Measurements from ENCODE around the gene CHD5. TPM values are rescaled to one million over a fixed set of nuclear protein-coding genes. Genes with fewer than 3 reads are reported as not detected.
"Not testable (repeated sequence)": the region's sequence is repeated elsewhere in the genome, so short reads cannot be mapped to it uniquely, and the experiment has no call there.

CHD5 gene
- total RNA-seq, 1 donor = under 0.01 TPM

DNA sequence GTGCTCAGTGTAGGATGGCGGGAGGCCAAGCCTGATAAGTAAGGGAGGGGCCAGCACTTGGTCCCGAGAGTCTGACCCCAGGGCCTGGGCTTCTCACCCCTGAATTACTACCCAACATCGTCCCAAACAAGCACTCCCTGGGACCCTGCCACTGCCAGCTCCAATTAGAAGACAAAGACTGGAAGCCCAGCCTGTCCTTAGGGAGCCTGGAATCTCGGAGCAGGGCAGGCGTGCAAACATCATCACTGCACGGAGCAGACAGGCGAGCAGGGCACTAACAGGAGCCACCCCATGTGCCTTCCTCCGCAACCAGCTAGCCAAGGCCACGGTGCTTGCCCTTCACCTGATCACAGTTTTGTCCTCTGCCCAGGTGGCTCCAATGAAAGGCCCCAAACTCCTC, 111.2 kb downstream of the CHD5 start:
- Histone ChIP-seq H3K27me3 (ENCODE audit: insufficient read depth, low read length) (no peaks in the 10 kb centered on the region), H3K4me1 (ENCODE audit: insufficient read depth, low read length) (no peaks in the 10 kb centered on the region), H3K4me3 (ENCODE audit: low read length) (no peak overlapping the region), H3K9me3 (ENCODE audit: low read depth, low read length) (no peaks in the 10 kb centered on the region)

DNA sequence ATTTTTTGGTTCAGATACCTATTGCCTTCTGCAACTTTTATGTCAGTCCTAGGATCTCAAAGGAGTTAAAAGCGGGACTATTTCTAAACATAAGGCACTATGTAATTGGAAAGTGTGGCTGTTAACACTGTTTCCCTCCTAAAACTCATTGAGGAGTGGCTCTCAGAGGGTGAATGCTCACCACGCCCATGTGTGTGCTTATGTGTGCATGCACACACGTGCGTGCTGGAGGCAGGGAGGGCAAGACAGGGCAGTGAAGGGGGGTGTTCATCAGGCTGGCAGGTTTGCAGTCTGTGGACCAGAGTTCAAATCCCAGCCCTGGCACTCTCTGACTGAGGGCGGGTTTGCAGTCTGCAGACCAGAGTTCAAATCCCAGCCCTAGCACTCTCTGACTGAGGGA, 112.0 kb downstream of the CHD5 start:
- H3K4me1 ChIP-seq (ENCODE audit: insufficient read depth, low read length) = no peaks in the 10 kb centered on the region
- H3K9me3 ChIP-seq (ENCODE audit: low read depth, low read length) = no peaks in the 10 kb centered on the region
- no peaks in the 10 kb centered on the region for H3K27me3 ChIP-seq (ENCODE audit: insufficient read depth, low read length)
- H3K4me3 ChIP-seq (ENCODE audit: low read length) = no peak overlapping the region

DNA sequence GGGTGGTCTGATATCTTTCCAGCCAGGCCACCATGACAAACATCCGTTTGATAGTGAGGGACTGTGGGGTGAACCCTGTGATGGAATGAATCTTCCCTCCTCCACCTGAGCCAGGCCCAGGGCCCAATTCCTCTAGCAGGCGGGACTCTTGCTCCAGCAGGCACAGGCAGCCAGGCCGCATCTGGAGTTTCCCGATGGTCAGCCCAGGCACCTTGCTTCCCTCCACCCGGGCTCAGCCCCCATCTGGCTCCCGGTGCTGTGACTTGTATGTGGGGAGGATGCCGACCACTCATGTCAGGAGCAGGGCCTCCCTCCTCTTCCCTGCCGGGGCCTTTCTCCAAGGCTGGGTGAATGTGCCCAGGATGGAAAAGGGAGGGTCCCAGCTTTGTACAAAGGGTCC, 113.4 kb downstream of the CHD5 start:
- no peaks in the 10 kb centered on the region for H3K9me3 ChIP-seq (ENCODE audit: low read depth, low read length)
- H3K4me3 ChIP-seq (ENCODE audit: low read length) = no peak overlapping the region
- H3K4me1 ChIP-seq (ENCODE audit: insufficient read depth, low read length) = no peaks in the 10 kb centered on the region
- H3K27me3 ChIP-seq (ENCODE audit: insufficient read depth, low read length) = no peaks in the 10 kb centered on the region

DNA sequence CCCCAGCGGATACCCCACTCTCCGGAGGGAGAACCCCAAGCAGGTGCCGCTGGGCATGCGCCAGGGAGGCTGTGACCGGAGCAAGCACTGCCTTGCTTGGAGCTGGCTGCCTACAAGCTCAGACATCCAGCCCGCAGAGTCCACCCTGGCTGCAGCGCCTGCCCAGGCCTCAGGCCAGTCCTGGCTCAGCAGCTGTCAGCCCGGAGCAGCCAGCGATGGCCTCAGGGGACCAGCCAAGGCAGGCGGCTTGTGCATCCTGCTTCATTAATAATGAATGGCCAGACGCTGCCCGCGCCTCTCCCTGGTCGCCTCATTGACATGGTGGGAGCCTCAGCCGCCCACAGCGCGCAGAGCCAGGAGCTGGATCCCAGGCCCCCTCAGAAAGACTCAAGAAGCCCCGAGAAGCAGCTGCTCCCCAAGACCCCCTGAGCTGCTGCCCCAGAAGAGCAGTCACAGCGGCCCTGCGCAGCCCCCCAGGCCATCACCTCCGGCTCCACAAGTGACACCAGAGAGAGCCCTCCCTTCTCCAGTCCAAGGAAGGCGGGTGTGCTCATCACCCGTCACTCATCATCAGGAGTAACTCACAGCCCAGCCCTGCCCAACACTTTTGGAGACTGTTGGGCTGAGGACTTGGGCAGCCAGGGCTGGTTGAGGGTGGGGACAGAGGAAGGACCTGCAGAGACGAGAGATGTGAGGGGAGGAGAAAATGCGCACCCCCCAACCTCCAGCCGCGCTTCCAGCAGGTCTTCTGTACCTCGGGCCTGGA, 114.8 kb downstream of the CHD5 start:
- Histone ChIP-seq H3K27me3 (ENCODE audit: insufficient read depth, low read length) (no peaks in the 10 kb centered on the region), H3K4me1 (ENCODE audit: insufficient read depth, low read length) (no peaks in the 10 kb centered on the region), H3K4me3 (ENCODE audit: low read length) (no peak overlapping the region), H3K9me3 (ENCODE audit: low read depth, low read length) (no peaks in the 10 kb centered on the region)

DNA sequence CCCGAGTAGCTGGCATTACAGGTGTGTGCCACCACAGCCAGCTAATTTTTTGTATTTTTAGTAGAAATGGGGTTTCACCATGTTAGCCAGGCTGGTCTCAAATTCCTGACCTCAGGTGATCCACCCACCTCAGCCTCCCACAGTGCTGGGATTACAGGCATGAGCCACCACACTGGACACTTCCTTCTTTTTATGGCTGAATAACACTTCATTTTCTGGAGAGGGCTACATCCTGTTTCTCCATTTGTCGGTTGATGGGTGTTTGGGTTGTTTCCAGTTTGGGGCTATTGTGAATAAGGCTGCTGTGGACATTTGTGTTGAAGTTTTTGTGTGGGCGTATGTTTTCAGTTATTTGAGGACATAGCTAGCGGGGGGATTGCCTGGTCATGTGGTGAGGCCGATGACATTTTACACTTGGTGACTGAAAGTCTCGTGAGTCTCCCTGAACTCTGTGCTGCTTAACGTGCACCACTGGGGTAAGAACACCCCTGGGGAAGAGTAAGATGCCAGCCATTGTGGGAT, 116.5 kb downstream of the CHD5 start:
- H3K27me3 ChIP-seq (ENCODE audit: insufficient read depth, low read length); H3K9me3 ChIP-seq (ENCODE audit: low read depth, low read length); H3K4me3 ChIP-seq (ENCODE audit: low read length); H3K4me1 ChIP-seq (ENCODE audit: insufficient read depth, low read length): not testable (repeated sequence)

DNA sequence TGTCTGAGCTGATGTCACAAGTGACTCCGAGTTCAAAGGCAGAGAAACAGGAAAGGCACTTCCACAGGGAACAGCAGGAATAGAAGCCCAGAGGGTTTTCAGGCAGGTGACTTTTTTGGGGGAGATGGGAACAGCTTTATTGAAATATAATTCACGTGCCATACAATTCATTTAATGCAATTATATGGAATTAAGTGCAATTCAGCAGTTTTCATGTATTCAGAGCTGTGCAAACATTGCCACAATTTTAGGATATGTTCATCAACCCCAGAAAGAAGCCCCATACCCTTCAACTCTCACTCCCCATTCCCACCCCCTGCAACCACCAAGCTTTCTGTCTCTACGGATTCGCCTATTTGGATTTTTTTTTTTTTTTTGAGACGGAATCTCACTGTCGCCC, 117.5 kb downstream of the CHD5 start:
- H3K4me1 ChIP-seq (ENCODE audit: insufficient read depth, low read length) = peaks cover 15% of the 10 kb centered on the region
- H3K9me3 ChIP-seq (ENCODE audit: low read depth, low read length) = no peaks in the 10 kb centered on the region
- no peak overlapping the region for H3K4me3 ChIP-seq (ENCODE audit: low read length)
- no peaks in the 10 kb centered on the region for H3K27me3 ChIP-seq (ENCODE audit: insufficient read depth, low read length)

DNA sequence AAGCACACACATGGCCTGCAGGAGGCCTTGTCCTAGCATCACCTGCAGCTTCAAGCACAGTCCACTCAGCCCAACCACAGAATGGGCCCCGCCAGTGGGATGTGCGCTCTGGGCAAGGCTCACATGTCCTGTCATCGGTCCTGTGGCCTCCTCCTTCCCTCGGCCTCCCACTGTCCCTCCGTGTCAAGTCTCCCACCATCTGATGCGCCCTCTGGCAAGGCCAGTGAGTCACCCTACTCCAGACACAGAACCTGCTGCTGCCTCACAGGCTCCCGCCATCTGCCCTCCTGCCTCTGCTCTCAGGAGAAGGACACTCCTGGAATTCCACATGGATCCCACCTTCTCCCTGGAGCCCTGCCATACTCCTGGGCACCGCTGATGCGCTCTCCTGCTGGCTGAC, 120.3 kb downstream of the CHD5 start:
- H3K4me1 ChIP-seq (ENCODE audit: insufficient read depth, low read length) = peaks cover 42% of the 10 kb centered on the region
- no peak overlapping the region for H3K4me3 ChIP-seq (ENCODE audit: low read length)
- no peaks in the 10 kb centered on the region for H3K27me3 ChIP-seq (ENCODE audit: insufficient read depth, low read length)
- H3K9me3 ChIP-seq (ENCODE audit: low read depth, low read length) = no peaks in the 10 kb centered on the region

DNA sequence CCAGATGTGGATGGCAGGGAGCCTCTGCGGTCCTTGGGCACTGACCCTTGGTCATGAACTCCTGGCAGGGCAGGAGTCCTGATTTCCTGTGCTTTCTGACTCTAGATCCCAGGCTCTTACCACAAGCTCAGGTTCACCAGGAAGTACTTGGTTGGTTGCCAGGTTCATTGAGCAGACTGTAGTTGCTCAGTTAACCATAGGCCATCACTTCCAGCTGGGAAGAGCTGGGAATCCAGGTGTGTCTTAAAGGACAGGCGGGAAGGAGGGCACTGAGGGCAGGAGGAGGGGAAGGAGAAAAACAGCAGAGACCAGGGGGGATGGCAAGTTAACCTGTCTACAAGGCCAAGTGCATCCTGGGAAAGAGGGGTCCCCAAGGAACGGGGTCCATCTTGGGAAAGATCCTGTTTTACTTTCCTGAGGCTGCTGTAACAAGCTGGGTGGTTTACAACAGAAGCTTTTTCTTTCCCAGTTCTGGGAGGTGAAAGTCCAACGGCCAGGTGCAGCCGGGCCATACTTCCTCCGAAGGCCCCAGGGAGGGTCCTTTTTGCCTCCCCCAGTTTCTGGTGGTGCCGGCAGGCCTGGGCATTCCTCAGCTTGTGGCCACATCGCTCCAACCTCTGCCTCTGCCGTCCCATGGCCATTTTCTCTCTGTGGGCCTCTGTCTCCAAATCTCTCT, 122.8 kb downstream of the CHD5 start:
- peaks cover 52% of the 10 kb centered on the region for H3K4me1 ChIP-seq (ENCODE audit: insufficient read depth, low read length)
- no peak overlapping the region for H3K4me3 ChIP-seq (ENCODE audit: low read length)

DNA sequence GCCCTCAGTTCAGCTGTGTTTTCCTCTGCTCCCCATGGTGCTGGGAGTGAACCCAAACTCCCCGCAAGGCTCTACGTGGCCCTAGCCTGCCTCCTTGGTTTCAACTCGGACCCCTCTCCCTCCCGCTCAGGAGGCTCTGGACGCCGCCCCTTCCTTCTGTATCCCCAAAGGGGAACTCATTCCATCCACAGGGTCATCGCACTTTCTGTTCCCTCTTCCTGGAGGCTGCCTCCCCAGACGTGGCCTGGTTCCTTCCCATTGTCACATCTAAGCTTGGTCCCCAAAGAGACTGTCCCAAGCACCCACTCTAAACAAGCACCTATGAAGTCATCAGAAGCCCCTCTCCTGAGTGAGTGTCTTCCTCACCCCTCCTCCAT, 123.6 kb downstream of the CHD5 start:
- peaks cover 52% of the 10 kb centered on the region for H3K4me1 ChIP-seq (ENCODE audit: insufficient read depth, low read length)
- H3K9me3 ChIP-seq (ENCODE audit: low read depth, low read length) = no peaks in the 10 kb centered on the region

More for the DNA sequence above, 122.8 kb downstream of the CHD5 start:
- no peaks in the 10 kb centered on the region for H3K9me3 ChIP-seq (ENCODE audit: low read depth, low read length)
- no peaks in the 10 kb centered on the region for H3K27me3 ChIP-seq (ENCODE audit: insufficient read depth, low read length)

DNA sequence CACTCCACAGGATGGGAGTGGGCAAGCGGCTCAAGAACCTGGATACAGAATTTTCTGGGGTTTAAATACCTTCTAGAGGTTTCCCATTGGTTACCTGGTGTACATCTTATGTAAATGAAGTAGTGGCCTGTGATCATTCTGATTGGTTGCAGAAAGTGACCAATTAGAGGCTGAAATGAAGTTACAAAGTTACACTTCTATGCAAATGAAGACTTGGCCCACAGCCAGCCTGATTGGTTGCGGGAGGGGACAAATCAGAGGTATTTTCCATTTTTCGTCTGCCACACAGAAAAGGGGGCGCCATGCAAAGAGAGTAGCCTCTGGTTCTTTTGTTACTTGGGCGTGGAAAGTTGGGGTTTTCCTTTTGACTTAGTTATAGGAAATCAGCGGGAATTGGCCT, 125.5 kb downstream of the CHD5 start:
- Histone ChIP-seq H3K4me3 (ENCODE audit: low read length) (no peak overlapping the region), H3K27me3 (ENCODE audit: insufficient read depth, low read length) (no peaks in the 10 kb centered on the region), H3K9me3 (ENCODE audit: low read depth, low read length) (no peaks in the 10 kb centered on the region), H3K4me1 (ENCODE audit: insufficient read depth, low read length) (peaks cover 52% of the 10 kb centered on the region)

More for the DNA sequence above, 123.6 kb downstream of the CHD5 start:
- no peak overlapping the region for H3K4me3 ChIP-seq (ENCODE audit: low read length)
- H3K27me3 ChIP-seq (ENCODE audit: insufficient read depth, low read length) = no peaks in the 10 kb centered on the region

DNA sequence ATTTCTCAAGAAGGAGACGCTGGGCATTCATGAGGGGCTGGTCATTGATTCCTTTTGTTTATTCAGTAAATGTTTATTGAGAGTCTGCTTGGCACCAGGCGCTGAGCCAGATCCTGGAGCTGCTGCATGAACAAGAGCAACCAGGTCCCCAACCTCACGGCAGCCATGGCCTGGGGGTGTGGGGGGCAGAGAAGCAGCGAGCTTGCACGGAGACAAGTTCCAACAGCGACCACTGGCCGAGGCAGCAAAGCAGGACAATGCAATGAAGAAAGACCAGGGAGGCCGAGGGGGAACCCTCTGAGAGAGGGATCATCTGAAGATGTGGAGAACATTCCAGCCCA, 126.9 kb downstream of the CHD5 start:
- H3K27me3 ChIP-seq (ENCODE audit: insufficient read depth, low read length) = no peaks in the 10 kb centered on the region
- H3K9me3 ChIP-seq (ENCODE audit: low read depth, low read length) = no peaks in the 10 kb centered on the region
- H3K4me3 ChIP-seq (ENCODE audit: low read length) = no peak overlapping the region
- peaks cover 42% of the 10 kb centered on the region for H3K4me1 ChIP-seq (ENCODE audit: insufficient read depth, low read length)

DNA sequence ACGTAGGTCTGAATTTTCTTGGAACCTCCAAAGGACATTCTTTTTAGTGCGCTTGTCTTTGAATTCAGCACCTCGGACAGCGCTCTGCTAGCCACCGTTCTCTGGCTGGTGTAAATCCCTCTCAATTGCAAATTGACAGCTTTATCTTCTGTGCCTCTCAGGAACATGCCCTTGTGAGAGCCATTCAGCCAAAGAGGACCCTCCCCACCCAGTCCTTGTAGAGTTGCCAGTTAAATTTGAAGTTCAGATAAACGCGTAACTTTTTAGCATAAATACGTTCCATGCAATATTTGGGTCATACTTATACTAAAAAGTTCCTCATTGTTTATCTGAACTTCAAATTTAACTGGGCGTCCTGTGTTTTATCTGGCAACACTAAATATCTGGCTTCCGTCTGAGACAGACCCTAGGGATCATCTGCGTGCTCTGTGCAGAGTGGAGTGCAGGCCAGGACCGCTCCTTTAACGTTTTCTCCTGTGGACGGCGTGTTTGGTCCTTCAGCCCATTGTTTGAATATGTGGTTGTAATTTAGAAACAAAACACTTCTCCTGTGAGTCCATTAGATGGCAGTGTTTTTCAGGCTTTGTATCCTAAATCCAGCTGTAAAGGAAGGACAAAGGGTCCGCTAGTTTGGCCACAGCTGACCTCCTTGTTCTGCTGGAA, 127.4 kb downstream of the CHD5 start:
- H3K4me3 ChIP-seq (ENCODE audit: low read length) = no peak overlapping the region
- H3K4me1 ChIP-seq (ENCODE audit: insufficient read depth, low read length) = peaks cover 37% of the 10 kb centered on the region
- H3K9me3 ChIP-seq (ENCODE audit: low read depth, low read length) = no peaks in the 10 kb centered on the region
- no peaks in the 10 kb centered on the region for H3K27me3 ChIP-seq (ENCODE audit: insufficient read depth, low read length)

Other genes starting within 250 kb of the CHD5 start
- 2.7 TPM for gene NPHP4, start 187.9 kb downstream of the CHD5 start, total RNA-seq
- 66.3 TPM for gene KCNAB2, start 134.4 kb downstream of the CHD5 start, total RNA-seq
- 224 TPM for gene RPL22, start 19.3 kb upstream of the CHD5 start, total RNA-seq
- gene RNF207, start 25.8 kb upstream of the CHD5 start, total RNA-seq = 2.1 TPM
- 6.3 TPM for gene ICMT, start 55.6 kb upstream of the CHD5 start, total RNA-seq
- gene HES3, start 63.9 kb upstream of the CHD5 start, total RNA-seq = not detected
- gene GPR153, start 80.8 kb upstream of the CHD5 start, total RNA-seq = 0.84 TPM
- 2.1 TPM for gene ACOT7, start 213.4 kb upstream of the CHD5 start, total RNA-seq
- not detected for gene HES2, start 239.6 kb upstream of the CHD5 start, total RNA-seq
- gene ESPN, start 244.5 kb upstream of the CHD5 start, total RNA-seq = 0.52 TPM